Measurements from ENCODE around the gene KLHL1. TPM values are rescaled to one million over a fixed set of nuclear protein-coding genes. Genes with fewer than 3 reads are reported as not detected.

KLHL1 gene
- total and polyA plus RNA-seq, 2 of the 13 experiments (the other 11 are each of a cell fraction or from before 2014, with no cell fraction given) = 0.01 TPM; not detected in 1

GRCh38 chr13:69856331-69856730 lies 251.9 kb downstream of the KLHL1 start:
- Histone ChIP-seq H2AFZ (ENCODE audit: low read length) (no peak overlapping the region), H3K79me2 (ENCODE audit: insufficient read depth, low read length) (no peaks in the 10 kb centered on the region), H3K4me1 (ENCODE audit: insufficient read depth, low read length) (no peaks in the 10 kb centered on the region), H3K27ac (ENCODE audit: extremely low read length, insufficient read depth, low read length) (no peak overlapping the region), H3K4me3 (replicated peaks in 1 of 3; ENCODE audit: insufficient read depth in 1 of 3, low read depth in 2 of 3, low read length in 3 of 3) (no peak overlapping the region), H3K36me3 (replicated peaks in 1 of 2; ENCODE audit: control insufficient read depth in 1 of 2, insufficient read depth in 2 of 2, low read length in 2 of 2) (no peaks in the 10 kb centered on the region), H3K9ac (ENCODE audit: insufficient read depth, low read depth, low read length) (no peak overlapping the region), H3K27me3 (ENCODE audit: control insufficient read depth in 1 of 2, insufficient read depth in 2 of 2, low read length in 2 of 2) (no peaks in the 10 kb centered on the region), H4K20me1 (ENCODE audit: insufficient read depth, low read length) (no peaks in the 10 kb centered on the region), H3K9me3 (ENCODE audit: low read length) (no peaks in the 10 kb centered on the region), H3K4me2 (ENCODE audit: low read depth, low read length) (no peak overlapping the region)
- no peak for DNase-seq (ENCODE audit: low spot score)
- ChIA-PET POLR2A (no interaction called here), CTCF (ENCODE audit: low intra/inter-chr PET ratio, low total read pairs) (interaction anchor here (1.4 to 1.9 kb wide), 2 partner anchors 315 to 319 kb away, joined by 5 to 20 read pairs; no protein-coding TSS in a partner anchor)
- BruUV-seq (replicated peaks) = no TSS peak
- FAIRE-seq = no peak
- intact Hi-C loops (cut with micrococcal nuclease; ENCODE audit: unreplicated experiment) (loop anchor here (2.0 kb wide), 1 partner anchor 712 kb away; no protein-coding TSS in a partner anchor), in situ Hi-C loops (cut with HindIII; ENCODE audit: extremely low pct_ligation_motif_present, low pct_unique_long_range_greater_than_20kb) (loop anchor here (10.0 kb wide), 1 partner anchor 312 kb away; no protein-coding TSS in a partner anchor)
- no peak for ATAC-seq
- WGBS (ENCODE audit: low lambda C conversion rate) = 0% methylated on average over 3 of the region's 3 CpGs
- TF ChIP-seq KLF11 (CRISPR knock-in tag; IDR thresholded peaks at IDR 0.05) = no peak
- TF ChIP-seq CEBPG (CRISPR knock-in tag; IDR thresholded peaks at IDR 0.05) = no peak
- no peak for TF ChIP-seq ZNF543 (CRISPR knock-in tag; IDR thresholded peaks at IDR 0.05)
- no peak for TF ChIP-seq ZNF367 (CRISPR knock-in tag; IDR thresholded peaks at IDR 0.05; ENCODE audit: borderline replicate concordance)
- TF ChIP-seq, protein P1, sequence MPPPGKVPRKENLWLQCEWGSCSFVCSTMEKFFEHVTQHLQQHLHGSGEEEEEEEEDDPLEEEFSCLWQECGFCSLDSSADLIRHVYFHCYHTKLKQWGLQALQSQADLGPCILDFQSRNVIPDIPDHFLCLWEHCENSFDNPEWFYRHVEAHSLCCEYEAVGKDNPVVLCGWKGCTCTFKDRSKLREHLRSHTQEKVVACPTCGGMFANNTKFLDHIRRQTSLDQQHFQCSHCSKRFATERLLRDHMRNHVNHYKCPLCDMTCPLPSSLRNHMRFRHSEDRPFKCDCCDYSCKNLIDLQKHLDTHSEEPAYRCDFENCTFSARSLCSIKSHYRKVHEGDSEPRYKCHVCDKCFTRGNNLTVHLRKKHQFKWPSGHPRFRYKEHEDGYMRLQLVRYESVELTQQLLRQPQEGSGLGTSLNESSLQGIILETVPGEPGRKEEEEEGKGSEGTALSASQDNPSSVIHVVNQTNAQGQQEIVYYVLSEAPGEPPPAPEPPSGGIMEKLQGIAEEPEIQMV (CRISPR knock-in tag; IDR thresholded peaks at IDR 0.05; ENCODE audit: low read depth) = no peak
- TF ChIP-seq ZNF572 (CRISPR knock-in tag; IDR thresholded peaks at IDR 0.05) = no peak
- no peak for TF ChIP-seq JDP2 (CRISPR knock-in tag; IDR thresholded peaks at IDR 0.05; ENCODE audit: borderline replicate concordance)
- TF ChIP-seq EED (CRISPR knock-in tag; IDR thresholded peaks at IDR 0.05) = no peak
- TF ChIP-seq SAP130 (CRISPR knock-in tag; IDR thresholded peaks at IDR 0.05; ENCODE audit: low read depth) = no peak
- TF ChIP-seq ZNF12 (CRISPR knock-in tag; IDR thresholded peaks at IDR 0.05) = no peak
- TF ChIP-seq ZBTB42 (CRISPR knock-in tag; IDR thresholded peaks at IDR 0.05) = no peak
- no peak for TF ChIP-seq SOX5 (CRISPR knock-in tag; IDR thresholded peaks at IDR 0.05; ENCODE audit: borderline replicate concordance)
- TF ChIP-seq SRSF4 (IDR thresholded peaks at IDR 0.05; ENCODE audit: low read depth, low read length, poor library complexity, severe bottlenecking) = no peak
- no peak for TF ChIP-seq FOXK1 (CRISPR knock-in tag; IDR thresholded peaks at IDR 0.05; ENCODE audit: borderline replicate concordance, low read depth)
- TF ChIP-seq NFATC3 (CRISPR knock-in tag; IDR thresholded peaks at IDR 0.05) = no peak
- TF ChIP-seq ZNF7 (CRISPR knock-in tag; IDR thresholded peaks at IDR 0.05) = no peak
- TF ChIP-seq AKAP8 (CRISPR knock-in tag; IDR thresholded peaks at IDR 0.05) = no peak
- TF ChIP-seq SKI (IDR thresholded peaks at IDR 0.05; ENCODE audit: partially characterized antibody) = no peak
- TF ChIP-seq PHF5A (CRISPR knock-in tag; IDR thresholded peaks at IDR 0.05; ENCODE audit: low read depth, unreplicated experiment) = no peak
